ENCODE data around the gene SH2D3C. TPM values are rescaled to one million over a fixed set of nuclear protein-coding genes. Genes with fewer than 3 reads are reported as not detected.
A peak's percentile ranks its signal among the peaks of the same experiment; 100 is the strongest.

The SH2D3C gene
- total RNA-seq, 1 donor from 2014 or later: 2.0 TPM

GRCh38 chr9:127756233-127756632, 22.2 kb downstream of the SH2D3C start:
- peaks cover 49% of the 10 kb centered on the region for H3K27me3 Mint-ChIP-seq
- no peak for DNase-seq (ENCODE audit: low spot score, unreplicated experiment)
- no peak overlapping the region for H3K27ac Mint-ChIP-seq
- H3K36me3 Mint-ChIP-seq (ENCODE audit: insufficient read depth): no peaks in the 10 kb centered on the region
- H3K4me3 Mint-ChIP-seq (ENCODE audit: low read depth): no peak overlapping the region
- no peaks in the 10 kb centered on the region for H3K9me3 Mint-ChIP-seq (ENCODE audit: low read depth)
- TF ChIP-seq CTCF (IDR thresholded peaks at IDR 0.05; ENCODE audit: unreplicated experiment): no peak
- no peaks in the 10 kb centered on the region for H3K4me1 Mint-ChIP-seq (ENCODE audit: low read depth)

- Mint-ChIP-seq H3K27ac (no peak overlapping the region), H3K4me1 (ENCODE audit: low read depth) (no peaks in the 10 kb centered on the region), H3K4me3 (ENCODE audit: low read depth) (peak overlapping the region; percentile 46), H3K9me3 (ENCODE audit: low read depth) (no peaks in the 10 kb centered on the region), H3K36me3 (ENCODE audit: insufficient read depth) (no peaks in the 10 kb centered on the region), H3K27me3 (peaks cover 51% of the 10 kb centered on the region)
- DNase-seq (ENCODE audit: low spot score, unreplicated experiment): no peak
- TF ChIP-seq CTCF (IDR thresholded peaks at IDR 0.05; ENCODE audit: unreplicated experiment): no peak
These were observed 23.1 kb downstream of the SH2D3C start for GRCh38 chr9:127755061-127756060.

GRCh38 chr9:127754099-127755060, 24.1 kb downstream of the SH2D3C start:
- Mint-ChIP-seq H3K27me3 (peaks cover 52% of the 10 kb centered on the region), H3K36me3 (ENCODE audit: insufficient read depth) (no peaks in the 10 kb centered on the region), H3K9me3 (ENCODE audit: low read depth) (no peaks in the 10 kb centered on the region), H3K4me3 (ENCODE audit: low read depth) (peak overlapping the region; percentile 37), H3K27ac (no peak overlapping the region), H3K4me1 (ENCODE audit: low read depth) (no peaks in the 10 kb centered on the region)
- no peak for TF ChIP-seq CTCF (IDR thresholded peaks at IDR 0.05; ENCODE audit: unreplicated experiment)
- DNase-seq (ENCODE audit: low spot score, unreplicated experiment): no peak

GRCh38 chr9:127753622-127754021, 24.8 kb downstream of the SH2D3C start:
- H3K36me3 Mint-ChIP-seq (ENCODE audit: insufficient read depth): no peaks in the 10 kb centered on the region
- peaks cover 49% of the 10 kb centered on the region for H3K27me3 Mint-ChIP-seq
- TF ChIP-seq CTCF (IDR thresholded peaks at IDR 0.05; ENCODE audit: unreplicated experiment): no peak
- no peaks in the 10 kb centered on the region for H3K9me3 Mint-ChIP-seq (ENCODE audit: low read depth)
- H3K4me3 Mint-ChIP-seq (ENCODE audit: low read depth): no peak overlapping the region
- no peak for DNase-seq (ENCODE audit: low spot score, unreplicated experiment)
- no peaks in the 10 kb centered on the region for H3K4me1 Mint-ChIP-seq (ENCODE audit: low read depth)
- H3K27ac Mint-ChIP-seq: no peak overlapping the region

GRCh38 chr9:127753148-127753547, 25.3 kb downstream of the SH2D3C start:
- H3K4me3 Mint-ChIP-seq (ENCODE audit: low read depth): no peak overlapping the region

More at GRCh38 chr9:127753148-127753547, 25.3 kb downstream of the SH2D3C start:
- DNase-seq (ENCODE audit: low spot score, unreplicated experiment): no peak
- TF ChIP-seq CTCF (IDR thresholded peaks at IDR 0.05; ENCODE audit: unreplicated experiment): no peak
- Mint-ChIP-seq H3K27ac (no peak overlapping the region), H3K27me3 (peaks cover 45% of the 10 kb centered on the region), H3K36me3 (ENCODE audit: insufficient read depth) (no peaks in the 10 kb centered on the region), H3K4me1 (ENCODE audit: low read depth) (no peaks in the 10 kb centered on the region), H3K9me3 (ENCODE audit: low read depth) (no peaks in the 10 kb centered on the region)
